ENCODE measurements around the gene PTPRU.
"Not testable (repeated sequence)": the region's sequence is repeated elsewhere in the genome, so short reads cannot be mapped to it uniquely, and the experiment has no call there.

Gene PTPRU

GRCh38 chr1:29290414-29290985 lies 54.2 kb downstream of the PTPRU start:
- no peak for DNase-seq (ENCODE audit: low read depth in 2 of 2)

- DNase-seq (ENCODE audit: low read depth in 2 of 2) = no peak
Measured at GRCh38 chr1:29291756-29292155, 55.4 kb downstream of the PTPRU start.

GRCh38 chr1:29292344-29292743 lies 56.0 kb downstream of the PTPRU start:
- no peak for DNase-seq (ENCODE audit: low read depth in 2 of 2)

DNA sequence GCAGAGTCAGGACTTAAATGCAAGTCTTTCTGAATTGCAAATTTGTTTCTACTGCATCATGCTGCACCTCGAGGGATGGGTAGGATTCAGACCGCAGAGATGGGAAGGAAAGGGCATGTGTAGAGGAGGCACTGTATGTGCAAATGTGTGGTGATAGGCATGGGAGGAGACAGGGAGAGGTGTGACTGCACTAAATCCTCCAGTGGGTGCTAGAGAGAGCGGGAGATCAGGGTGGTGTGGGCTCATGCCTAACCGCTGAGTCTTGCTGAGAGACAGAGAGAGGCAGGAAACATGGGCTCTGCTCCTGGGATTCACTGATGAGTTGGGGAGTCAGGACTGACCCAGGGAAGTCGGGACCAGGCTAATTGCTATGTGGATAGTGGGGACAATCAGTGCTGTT lies 61.1 kb downstream of the PTPRU start:
- DNase-seq (ENCODE audit: low read depth in 2 of 2) = no peak

DNA sequence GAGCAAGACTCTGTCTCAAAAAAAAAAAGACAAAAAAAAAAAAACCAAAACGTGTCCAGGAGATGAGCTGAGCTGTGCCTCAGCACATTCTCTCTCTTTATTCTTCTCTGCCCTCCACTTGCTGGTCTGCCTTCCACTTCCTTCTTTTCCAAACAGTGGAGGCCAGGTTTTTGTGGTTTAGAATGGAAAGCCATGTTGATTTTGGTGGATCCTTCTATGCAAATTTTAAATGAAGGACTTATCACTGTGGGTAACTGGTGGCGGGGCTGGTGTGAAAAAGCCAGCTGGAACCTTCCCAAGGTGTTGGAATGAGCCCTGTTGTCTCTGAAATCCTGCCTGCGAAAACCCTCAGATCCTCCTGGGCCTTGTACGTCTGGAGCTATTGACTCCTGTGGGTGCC lies 61.9 kb downstream of the PTPRU start:
- no peak for DNase-seq (ENCODE audit: low read depth in 2 of 2)

GRCh38 chr1:29299446-29299845 lies 63.1 kb downstream of the PTPRU start:
- DNase-seq (ENCODE audit: low read depth in 2 of 2) = no peak

DNA sequence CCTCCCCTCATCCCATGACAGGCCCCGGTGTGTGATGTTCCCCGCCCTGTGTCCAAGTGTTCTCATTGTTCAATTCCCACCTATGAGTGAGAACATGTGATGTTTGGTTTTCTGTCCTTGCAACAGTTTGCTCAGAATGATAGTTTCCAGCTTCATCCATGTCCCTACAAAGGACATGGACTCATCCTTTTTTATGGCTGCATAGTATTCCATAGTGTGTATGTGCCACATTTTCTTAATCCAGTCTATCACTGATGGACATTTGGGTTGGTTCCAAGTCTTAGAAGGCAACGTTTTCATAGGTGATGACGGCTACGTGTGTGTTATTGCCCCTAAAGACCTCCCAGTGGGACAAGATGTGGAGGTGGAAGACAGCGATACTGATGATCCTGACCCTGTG lies 65.4 kb downstream of the PTPRU start:
- DNase-seq (ENCODE audit: low read depth in 2 of 2) = not testable (repeated sequence)

- no peak for DNase-seq (ENCODE audit: low read depth in 2 of 2)
Measured at GRCh38 chr1:29303201-29304024, 67.1 kb downstream of the PTPRU start.

- no peak for DNase-seq (ENCODE audit: low read depth in 2 of 2)
Measured at GRCh38 chr1:29304025-29304684, 67.8 kb downstream of the PTPRU start.

DNA sequence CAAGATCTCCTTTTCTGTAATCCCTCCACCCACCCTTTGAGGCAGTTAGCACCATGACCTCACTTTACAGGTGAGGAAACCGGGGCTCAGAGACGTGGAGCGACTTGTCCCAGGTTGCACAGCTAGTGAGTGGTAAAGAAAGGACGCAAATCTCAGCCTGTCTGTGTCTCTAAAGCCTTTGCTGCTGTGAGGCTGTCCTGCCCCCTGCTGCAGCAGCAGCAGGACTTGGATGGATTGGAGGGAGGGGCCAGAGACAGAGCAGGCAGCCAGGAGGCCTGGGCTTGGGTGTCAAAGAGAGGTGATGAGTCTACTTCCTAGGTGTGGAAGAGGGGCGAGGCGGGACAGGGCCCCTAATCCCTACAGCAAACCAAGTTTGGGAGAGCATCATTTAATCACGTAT lies 69.6 kb downstream of the PTPRU start:
- no peak for DNase-seq (ENCODE audit: low read depth in 2 of 2)

DNA sequence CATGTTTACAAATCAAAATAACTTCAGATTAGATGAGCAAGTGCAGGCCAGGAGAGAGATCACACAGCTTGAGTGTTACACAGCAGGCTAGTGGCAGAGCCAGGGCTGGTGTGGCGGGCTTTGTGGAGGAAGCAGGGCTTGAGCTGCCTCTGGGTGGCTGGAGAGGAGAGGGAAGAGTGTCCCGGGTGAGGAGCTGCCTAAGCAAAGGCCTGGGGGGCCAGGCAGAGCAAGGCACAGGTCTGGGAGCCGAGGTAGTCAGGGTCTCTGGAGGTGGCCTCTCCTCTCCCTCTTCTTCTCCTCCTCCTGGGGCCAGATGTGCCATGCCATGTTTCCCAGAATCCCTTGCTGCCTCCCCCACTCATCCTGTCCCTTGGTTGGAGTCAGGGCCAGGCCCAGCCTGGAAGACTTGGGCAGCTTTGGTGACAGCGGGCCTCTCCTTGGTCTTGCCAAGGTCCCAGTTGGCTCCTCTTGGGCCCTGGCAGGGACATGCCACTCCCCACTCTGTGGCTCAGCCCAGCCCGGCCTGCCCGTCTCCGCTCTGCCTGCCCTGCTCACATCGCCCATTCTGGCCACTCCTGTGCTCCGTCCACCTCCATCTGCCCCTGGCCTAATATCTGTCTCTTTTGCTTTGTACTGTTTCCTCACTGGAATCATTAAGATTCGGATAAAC lies 70.3 kb downstream of the PTPRU start:
- DNase-seq (ENCODE audit: low read depth in 2 of 2) = no peak

DNA sequence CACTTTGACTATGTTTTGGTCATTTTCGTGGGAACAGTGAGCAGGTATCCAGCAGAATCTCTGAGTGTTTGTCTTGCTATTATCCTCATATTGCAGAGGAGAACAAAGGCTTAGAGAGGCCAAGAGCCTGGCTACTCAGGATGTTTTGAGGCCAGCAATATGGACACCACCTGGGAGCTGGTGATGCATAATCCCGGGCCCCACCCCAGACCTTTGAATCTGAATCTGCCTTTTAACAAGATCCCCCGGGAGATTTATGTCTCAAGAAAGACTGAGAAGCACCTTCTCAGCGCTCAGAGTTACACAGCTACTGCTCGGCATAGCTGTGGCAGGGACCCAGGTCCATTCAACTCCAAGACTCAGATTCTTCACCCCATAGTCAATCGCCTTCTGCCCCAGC lies 72.8 kb downstream of the PTPRU start:
- no peak for DNase-seq (ENCODE audit: low read depth in 2 of 2)

GRCh38 chr1:29309621-29310020 lies 73.3 kb downstream of the PTPRU start:
- DNase-seq (ENCODE audit: low read depth in 2 of 2) = no peak

DNA sequence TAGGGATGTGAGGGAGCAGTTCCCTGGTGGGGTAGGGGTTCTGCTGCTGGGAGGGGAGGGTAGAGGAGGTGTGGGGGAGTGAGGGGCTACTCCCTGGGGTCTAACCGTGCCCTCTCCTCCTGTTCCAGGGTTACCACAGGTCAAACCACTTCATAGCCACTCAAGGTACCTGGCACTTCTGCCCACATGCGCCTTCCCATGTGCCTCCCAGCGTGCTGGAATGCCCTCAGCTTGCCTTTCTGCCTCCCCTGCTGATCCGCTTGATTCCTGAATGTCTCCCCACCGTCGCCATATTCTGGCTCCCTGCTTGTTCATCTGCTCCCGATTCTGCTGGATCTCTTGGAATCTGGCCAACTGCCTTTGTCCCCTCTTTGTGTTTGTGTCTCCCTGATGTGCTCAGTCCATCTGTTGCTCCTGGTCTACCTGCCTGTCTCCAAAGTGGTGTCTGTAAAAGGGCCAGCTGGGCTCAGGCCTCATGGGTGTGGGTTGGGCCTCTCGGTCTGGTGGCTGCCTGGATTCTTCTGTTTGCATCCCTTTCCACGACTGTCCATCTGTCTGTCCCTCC lies 74.4 kb downstream of the PTPRU start:
- no peak for DNase-seq (ENCODE audit: low read depth in 2 of 2)

DNA sequence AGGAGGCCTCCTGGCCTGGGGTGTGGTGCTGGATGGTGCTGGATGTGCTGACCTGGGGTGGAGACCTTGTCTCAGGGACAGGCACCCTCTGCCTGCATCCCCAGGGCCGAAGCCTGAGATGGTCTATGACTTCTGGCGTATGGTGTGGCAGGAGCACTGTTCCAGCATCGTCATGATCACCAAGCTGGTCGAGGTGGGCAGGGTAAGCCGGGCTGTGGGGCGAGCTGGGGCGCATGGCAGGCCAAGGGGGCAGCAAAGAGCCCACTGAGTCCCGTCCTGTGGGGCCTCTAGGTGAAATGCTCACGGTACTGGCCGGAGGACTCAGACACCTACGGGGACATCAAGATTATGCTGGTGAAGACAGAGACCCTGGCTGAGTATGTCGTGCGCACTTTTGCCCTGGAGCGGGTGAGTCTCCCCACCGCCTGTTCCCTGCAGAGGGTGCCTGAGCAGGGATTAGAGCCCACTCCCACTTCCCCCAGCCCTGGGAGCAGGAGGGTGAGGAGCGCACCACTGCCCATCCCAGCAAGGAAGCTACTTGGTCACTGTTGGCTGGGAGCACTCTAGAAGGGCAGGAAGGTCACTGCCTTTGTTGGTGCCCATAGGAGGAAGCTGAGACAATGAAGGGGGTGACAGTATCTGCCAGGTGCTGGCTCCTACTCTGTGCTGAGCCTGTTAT lies 75.2 kb downstream of the PTPRU start:
- DNase-seq (ENCODE audit: low read depth in 2 of 2) = no peak

GRCh38 chr1:29312469-29313461 lies 76.4 kb downstream of the PTPRU start:
- no peak for DNase-seq (ENCODE audit: low read depth in 2 of 2)

DNA sequence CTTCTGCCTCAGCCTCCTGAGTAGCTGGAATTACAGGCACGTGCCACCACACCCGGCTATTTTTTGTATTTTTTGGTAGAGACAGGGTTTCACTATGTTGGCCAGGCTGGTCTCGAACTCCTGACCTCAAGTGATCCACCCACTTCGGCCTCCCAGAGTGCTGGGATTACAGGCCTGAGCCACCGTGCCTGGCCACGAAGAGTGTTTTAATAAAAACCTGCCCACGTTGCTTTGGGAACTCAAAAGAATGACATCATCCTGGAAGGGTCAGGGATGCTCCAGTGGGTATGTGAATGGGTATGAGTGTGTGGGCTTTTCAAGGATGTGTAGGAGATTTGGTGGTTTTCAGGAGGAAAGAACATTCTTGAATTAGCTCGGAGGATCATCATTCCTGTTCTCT lies 78.4 kb downstream of the PTPRU start:
- not testable (repeated sequence) for DNase-seq (ENCODE audit: low read depth in 2 of 2)

- no peak for DNase-seq (ENCODE audit: low read depth in 2 of 2)
Measured at GRCh38 chr1:29315262-29315661, 78.9 kb downstream of the PTPRU start.

DNA sequence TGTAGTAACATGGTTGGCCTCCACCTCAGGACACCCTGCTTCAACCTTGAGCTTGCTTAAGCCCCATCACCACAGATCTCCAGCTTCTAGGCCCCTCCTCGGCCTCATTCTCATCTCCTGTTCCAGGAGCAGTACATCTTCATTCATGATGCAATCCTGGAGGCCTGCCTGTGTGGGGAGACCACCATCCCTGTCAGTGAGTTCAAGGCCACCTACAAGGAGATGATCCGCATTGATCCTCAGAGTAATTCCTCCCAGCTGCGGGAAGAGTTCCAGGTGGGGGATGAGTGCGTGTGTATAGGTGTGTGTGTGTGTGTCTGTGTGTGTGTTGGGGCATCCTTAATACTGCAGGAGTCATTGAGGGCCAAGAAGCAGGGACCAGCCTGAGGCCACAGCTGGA lies 79.6 kb downstream of the PTPRU start:
- no peak for DNase-seq (ENCODE audit: low read depth in 2 of 2)
